H9 (cell line): ENCODE measurements around the gene NPTX2. TPM values are rescaled to one million over a fixed set of nuclear protein-coding genes. Genes with fewer than 3 reads are reported as not detected.

ENCODE experiments used
- DNase-seq: peaks from one replicate; pipeline ENCODE4 v3.0.0-alpha.2; 2017
- H2AFZ ChIP-seq: one replicate; pipeline ENCODE4 v1.6.1; 2013; ENCODE audit warnings: mild to moderate bottlenecking, low read length, control low read depth, moderate library complexity
- H2AK5ac ChIP-seq: 2 replicates; pipeline ENCODE4 v1.6.1; 2013; ENCODE audit warnings: low read length, control low read depth, mixed read lengths; ENCODE audit not compliant: insufficient read length
- H2BK120ac ChIP-seq: one replicate; pipeline ENCODE4 v1.6.1; 2013; ENCODE audit warnings: low read depth, mild to moderate bottlenecking, low read length, control low read depth, inconsistent platforms; ENCODE audit not compliant: poor library complexity, severe bottlenecking
- H2BK12ac ChIP-seq: 2 replicates; pipeline ENCODE4 v1.6.1; 2013; ENCODE audit warnings: low read length, control low read depth, mixed read lengths, low read depth; ENCODE audit not compliant: insufficient read length
- H2BK15ac ChIP-seq: 2 replicates; pipeline ENCODE4 v1.6.1; 2013; ENCODE audit warnings: low read depth, low read length, control low read depth
- H2BK20ac ChIP-seq: one replicate; pipeline ENCODE4 v1.6.1; 2013; ENCODE audit warnings: low read depth, mild to moderate bottlenecking, low read length, control low read depth, inconsistent platforms; ENCODE audit not compliant: poor library complexity, severe bottlenecking
- H2BK5ac ChIP-seq: 2 replicates; pipeline ENCODE4 v1.6.1; 2013; ENCODE audit warnings: low read length, control low read depth, mixed read lengths; ENCODE audit not compliant: insufficient read length
- H3K14ac ChIP-seq: 2 replicates; pipeline ENCODE4 v1.6.1; 2013; ENCODE audit warnings: low read length, control low read depth; ENCODE audit not compliant: insufficient read depth
- H3K18ac ChIP-seq: 2 replicates; pipeline ENCODE4 v1.6.1; 2013; ENCODE audit warnings: low read depth, mild to moderate bottlenecking, mixed read lengths, low read length, control low read depth; ENCODE audit not compliant: insufficient read length
- H3K23ac ChIP-seq: 2 replicates; pipeline ENCODE4 v1.6.1; 2013; ENCODE audit warnings: low read length, control low read depth, mixed read lengths, low read depth; ENCODE audit not compliant: insufficient read length
- H3K23me2 ChIP-seq: 2 replicates; pipeline ENCODE4 v1.6.1; 2013; ENCODE audit warnings: low read depth, mild to moderate bottlenecking, mixed read lengths, low read length, control low read depth; ENCODE audit not compliant: insufficient read length, poor library complexity, severe bottlenecking
- H3K27ac ChIP-seq: 2 replicates; pipeline ENCODE4 v1.5.1; 2013; ENCODE audit warnings: low read length, control low read depth, mixed read lengths, low read depth; ENCODE audit not compliant: insufficient read length
- H3K27me3 ChIP-seq: 2 replicates; pipeline ENCODE4 v1.6.1; 2013; ENCODE audit warnings: low read length, control low read depth, inconsistent platforms; ENCODE audit not compliant: insufficient read depth
- H3K4ac ChIP-seq: 2 replicates; pipeline ENCODE4 v1.6.1; 2013; ENCODE audit warnings: low read depth, mild to moderate bottlenecking, control low read depth, inconsistent platforms, low read length, moderate library complexity
- H3K4me1 ChIP-seq: 2 replicates; pipeline ENCODE4 v1.6.1; 2013; ENCODE audit warnings: low read length, control low read depth, inconsistent platforms; ENCODE audit not compliant: insufficient read depth
- H3K4me2 ChIP-seq: 2 replicates; pipeline ENCODE4 v1.6.1; 2013; ENCODE audit warnings: low read length, control low read depth, mixed read lengths; ENCODE audit not compliant: insufficient read length, insufficient read depth
- H3K56ac ChIP-seq: 2 replicates; pipeline ENCODE4 v1.6.1; 2013; ENCODE audit warnings: low read depth, mild to moderate bottlenecking, mixed read lengths, low read length, control low read depth; ENCODE audit not compliant: insufficient read length
- H3K79me1 ChIP-seq: 2 replicates; pipeline ENCODE4 v1.6.1; 2013; ENCODE audit warnings: low read depth, mild to moderate bottlenecking, moderate library complexity, low read length, control low read depth, inconsistent platforms; ENCODE audit not compliant: insufficient read depth, poor library complexity, severe bottlenecking
- H3K79me2 ChIP-seq: 2 replicates; pipeline ENCODE4 v1.6.1; 2013; ENCODE audit warnings: low read length, control low read depth, inconsistent platforms; ENCODE audit not compliant: insufficient read depth
- H3K9ac ChIP-seq: 2 replicates; pipeline ENCODE4 v1.6.1; 2013; ENCODE audit warnings: low read length, control low read depth, mixed read lengths; ENCODE audit not compliant: insufficient read length; ENCODE audit errors: extremely low read depth
- H3K9me3 ChIP-seq: one replicate; pipeline ENCODE4 v1.6.1; 2013; ENCODE audit warnings: low read depth, low read length, inconsistent platforms; ENCODE audit not compliant: control insufficient read depth
- H3T11ph ChIP-seq: one replicate; pipeline ENCODE4 v1.6.1; 2013; ENCODE audit warnings: mild to moderate bottlenecking, low read length, control low read depth, inconsistent platforms
- H4K20me1 ChIP-seq: one replicate; pipeline ENCODE4 v1.6.1; 2013; ENCODE audit not compliant: control insufficient read depth, insufficient read length, insufficient read depth
- H4K5ac ChIP-seq: 2 replicates; pipeline ENCODE4 v1.6.1; 2013; ENCODE audit warnings: low read depth, mild to moderate bottlenecking, mixed read lengths, low read length, control low read depth; ENCODE audit not compliant: insufficient read length
- H4K8ac ChIP-seq: replicated peaks from 2 replicates; pipeline ENCODE4 v1.6.1; 2013; ENCODE audit warnings: low read length, control low read depth, mixed read lengths, low read depth; ENCODE audit not compliant: insufficient read length
- H4K91ac ChIP-seq: 2 replicates; pipeline ENCODE4 v1.6.1; 2013; ENCODE audit warnings: low read depth, mild to moderate bottlenecking, moderate library complexity, mixed read lengths, low read length, control low read depth; ENCODE audit not compliant: insufficient read length
- H3K27ac Mint-ChIP-seq, 3 experiments: 2 replicates in 2 of 3; 3 replicates in 1 of 3; pipeline ENCODE4 v1.8.0; 2020 to 2021; ENCODE audit warnings: mixed read lengths in 3 of 3, mild to moderate bottlenecking in 1 of 3, moderate library complexity in 1 of 3
- H3K27me3 Mint-ChIP-seq: 2 replicates; pipeline ENCODE4 v1.8.0; 2021; ENCODE audit warnings: low read depth, mild to moderate bottlenecking, moderate library complexity, mixed read lengths
- H3K36me3 Mint-ChIP-seq, 3 experiments: 2 replicates in 2 of 3; 3 replicates in 1 of 3; pipeline ENCODE4 v1.8.0; 2020 to 2021; ENCODE audit warnings: low read depth in 3 of 3, mixed read lengths in 3 of 3; ENCODE audit not compliant: insufficient read depth in 1 of 3
- H3K4me1 Mint-ChIP-seq, 2 experiments: 2 replicates each; pipeline ENCODE4 v1.8.0; 2020; ENCODE audit warnings: mixed read lengths in 2 of 2
- H3K4me3 Mint-ChIP-seq, 2 experiments: 2 replicates in 1 of 2; 3 replicates in 1 of 2; pipeline ENCODE4 v1.8.0; 2020 to 2021; ENCODE audit warnings: mild to moderate bottlenecking in 2 of 2, mixed read lengths in 2 of 2, moderate library complexity in 1 of 2
- H3K9me3 Mint-ChIP-seq, 2 experiments: 2 replicates in 1 of 2; 3 replicates in 1 of 2; pipeline ENCODE4 v1.8.0; 2020; ENCODE audit warnings: mild to moderate bottlenecking in 2 of 2, mixed read lengths in 2 of 2, moderate library complexity in 1 of 2
- CTCF ChIP-seq: fragments of 200-600 bp; sonication (generic); conservative IDR thresholded peaks from 3 replicates; pipeline ENCODE4 v1.8.0; 2021; ENCODE audit warnings: antibody characterized with exemption, mild to moderate bottlenecking
- WGBS: extraction: QIAGEN DNeasy Blood & Tissue Kit; methylation state at CpG from one replicate; pipeline ENCODE4 v1.1.7; 2013; ENCODE audit warnings: missing lambda C conversion rate, low lambda C conversion rate, mixed read lengths; ENCODE audit not compliant: insufficient read length; ENCODE audit errors: extremely low coverage; 5-methylcytosine and 5-hydroxymethylcytosine counted together
- total RNA-seq: library from RNA; stranded (reverse); gene quantifications from 2 replicates; pipeline ENCODE4 v1.2.1, GENCODE V29; 2021

The NPTX2 gene
- total RNA-seq, 1 experiment from 2014 or later = 8.4 TPM

DNA sequence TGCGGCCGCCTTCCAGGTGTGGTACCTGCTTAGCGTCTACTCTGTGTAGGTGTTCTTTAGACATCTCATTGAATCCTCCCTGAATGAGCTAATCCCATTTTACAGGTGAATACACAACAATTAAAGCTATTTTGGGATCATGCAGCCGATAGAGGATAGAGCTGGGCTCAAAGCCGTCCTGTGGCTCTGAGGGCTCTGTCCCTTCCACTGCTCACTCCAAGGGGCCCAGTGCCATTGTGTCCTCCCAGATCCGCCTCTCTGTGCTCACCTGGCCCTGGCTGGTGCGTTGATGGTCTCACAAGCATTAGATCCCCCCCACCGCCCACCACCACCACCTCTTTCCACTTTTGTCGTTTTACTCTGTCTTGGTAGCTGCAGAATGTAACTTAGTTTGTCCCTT, 13.1 kb downstream of the NPTX2 start:
- no peak overlapping the region for H3T11ph ChIP-seq
- H3K4me1 ChIP-seq = no peaks in the 10 kb centered on the region; the same call in 1 of the 2 replicates
- no peak overlapping the region for H3K27ac ChIP-seq
- no peak overlapping the region for H2BK5ac ChIP-seq
- no peak overlapping the region for H3K14ac ChIP-seq
- no peak overlapping the region for H3K23ac ChIP-seq
- H3K4me1 Mint-ChIP-seq = peaks cover 26 to 42% of the 10 kb centered on the region in 2 experiments
- no peak overlapping the region for H3K4ac ChIP-seq
- H4K5ac ChIP-seq = no peak overlapping the region
- no peaks in the 10 kb centered on the region for H3K79me1 ChIP-seq
- no peak overlapping the region for H3K4me3 Mint-ChIP-seq
- no peaks in the 10 kb centered on the region for H3K27me3 ChIP-seq
- peaks cover 6 to 22% of the 10 kb centered on the region in 2 experiments for H3K9me3 Mint-ChIP-seq
- H4K91ac ChIP-seq = no peak overlapping the region
- no peak overlapping the region for H3K18ac ChIP-seq
- H3K79me2 ChIP-seq = no peaks in the 10 kb centered on the region
- H4K20me1 ChIP-seq = no peaks in the 10 kb centered on the region
- H3K27me3 Mint-ChIP-seq = peaks cover 87% of the 10 kb centered on the region
- H3K36me3 Mint-ChIP-seq = peaks cover 0 to 13% (median 5%) of the 10 kb centered on the region in 3 experiments; a peak in 5 of 7 replicates
- TF ChIP-seq CTCF = no peak
- no peak overlapping the region for H4K8ac ChIP-seq
- H2AK5ac ChIP-seq = no peak overlapping the region
- H3K4me2 ChIP-seq = no peak overlapping the region
- no peak overlapping the region for H3K9ac ChIP-seq
- H2BK20ac ChIP-seq = no peak overlapping the region
- no peak overlapping the region for H3K27ac Mint-ChIP-seq
- no peak overlapping the region for H2BK120ac ChIP-seq
- no peak overlapping the region for H2BK15ac ChIP-seq
- no CpG with 5 or more reads among the region's 9 CpGs for WGBS
- H2AFZ ChIP-seq = no peak overlapping the region
- DNase-seq = no peak
- H3K56ac ChIP-seq = no peak overlapping the region
- H3K23me2 ChIP-seq = no peaks in the 10 kb centered on the region
- H2BK12ac ChIP-seq = no peak overlapping the region
- H3K9me3 ChIP-seq = no peaks in the 10 kb centered on the region
